ENCODE data around the gene AUTS2. TPM values are rescaled to one million over a fixed set of nuclear protein-coding genes. Genes with fewer than 3 reads are reported as not detected.
A peak's percentile ranks its signal among the peaks of the same experiment; 100 is the strongest.

The AUTS2 gene
- total and polyA plus RNA-seq, 9 of the 15 experiments (the other 6 are each of a cell fraction or from before 2014, with no cell fraction given) = 0.58 TPM; not detected in 8

DNA sequence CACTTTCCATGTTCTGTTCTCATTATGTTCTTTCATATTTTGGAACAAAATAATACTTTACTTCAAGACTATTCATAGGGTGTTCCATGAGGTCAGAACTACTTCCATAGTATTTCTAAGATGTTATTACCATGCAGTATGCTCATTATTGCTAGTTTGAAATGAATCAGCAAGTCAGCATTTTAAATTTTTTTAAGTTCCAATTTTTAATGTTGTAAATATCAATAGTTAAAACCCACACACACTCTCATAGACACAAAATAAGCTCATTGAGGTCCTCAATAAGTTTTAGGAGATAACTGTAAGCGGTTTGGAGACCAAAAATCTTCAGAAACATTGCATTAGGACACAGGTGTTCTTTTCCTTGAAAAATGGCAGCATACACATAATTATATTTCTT is 550.7 kb downstream of the AUTS2 start:
- Histone ChIP-seq H3K27me3 (ENCODE audit: control insufficient read depth in 2 of 2, insufficient read depth in 2 of 2, low read length in 2 of 2) (no peaks in the 10 kb centered on the region), H2AFZ (ENCODE audit: low read depth, low read length) (no peak overlapping the region), H3K79me2 (ENCODE audit: control insufficient read depth, insufficient read depth, low read length) (no peaks in the 10 kb centered on the region), H3K4me1 (replicated peaks in 1 of 2; ENCODE audit: control insufficient read depth in 2 of 2, insufficient read depth in 2 of 2, low read length in 2 of 2) (no peaks in the 10 kb centered on the region), H4K20me1 (replicated peaks; ENCODE audit: control insufficient read depth, insufficient read depth, low read length) (no peaks in the 10 kb centered on the region), H3K4me3 (no peak overlapping the region), H3K4me2 (ENCODE audit: insufficient read depth, low read length) (no peak overlapping the region), H3K36me3 (ENCODE audit: control insufficient read depth, insufficient read depth, low read length) (no peaks in the 10 kb centered on the region), H3K9me1 (ENCODE audit: control insufficient read depth, insufficient read depth, low read length) (no peaks in the 10 kb centered on the region), H3K9me3 (replicated peaks; ENCODE audit: control insufficient read depth, insufficient read depth, low read depth, low read length) (no peaks in the 10 kb centered on the region), H3K27ac (ENCODE audit: extremely low read depth, low read depth, low read length) (no peak overlapping the region), H3K9ac (ENCODE audit: insufficient read depth in 1 of 2, low read depth in 2 of 2, low read length in 2 of 2) (no peak overlapping the region)
- ATAC-seq (no peak), DNase-seq (ENCODE audit: extremely low read depth in 1 of 4, low spot score in 3 of 4) (no peak), FAIRE-seq (no peak)
- TF ChIP-seq MAFG (tag; conservative IDR thresholded peaks at IDR 0.05) (peak; percentile 36; the same call in 1 of the 2 replicates), ZNF316 (IDR thresholded peaks at IDR 0.05) (peak; percentile 74), MAFF (IDR thresholded peaks at IDR 0.05; ENCODE audit: low read length) (0 out of 2 replicates have a peak, but pooled peaks have one; percentile 24)
- TF ChIP-seq, protein P1, sequence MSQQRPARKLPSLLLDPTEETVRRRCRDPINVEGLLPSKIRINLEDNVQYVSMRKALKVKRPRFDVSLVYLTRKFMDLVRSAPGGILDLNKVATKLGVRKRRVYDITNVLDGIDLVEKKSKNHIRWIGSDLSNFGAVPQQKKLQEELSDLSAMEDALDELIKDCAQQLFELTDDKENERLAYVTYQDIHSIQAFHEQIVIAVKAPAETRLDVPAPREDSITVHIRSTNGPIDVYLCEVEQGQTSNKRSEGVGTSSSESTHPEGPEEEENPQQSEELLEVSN (IDR thresholded peaks at IDR 0.05; ENCODE audit: borderline replicate concordance in 1 of 2, extremely low read depth in 1 of 2, insufficient read depth in 1 of 2, insufficient read length in 1 of 2, low read depth in 1 of 2, low read length in 1 of 2, poor library complexity in 1 of 2, severe bottlenecking in 1 of 2) = no peak
- TF ChIP-seq, protein P2, sequence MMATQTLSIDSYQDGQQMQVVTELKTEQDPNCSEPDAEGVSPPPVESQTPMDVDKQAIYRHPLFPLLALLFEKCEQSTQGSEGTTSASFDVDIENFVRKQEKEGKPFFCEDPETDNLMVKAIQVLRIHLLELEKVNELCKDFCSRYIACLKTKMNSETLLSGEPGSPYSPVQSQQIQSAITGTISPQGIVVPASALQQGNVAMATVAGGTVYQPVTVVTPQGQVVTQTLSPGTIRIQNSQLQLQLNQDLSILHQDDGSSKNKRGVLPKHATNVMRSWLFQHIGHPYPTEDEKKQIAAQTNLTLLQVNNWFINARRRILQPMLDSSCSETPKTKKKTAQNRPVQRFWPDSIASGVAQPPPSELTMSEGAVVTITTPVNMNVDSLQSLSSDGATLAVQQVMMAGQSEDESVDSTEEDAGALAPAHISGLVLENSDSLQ (IDR thresholded peaks at IDR 0.05) = no peak
- 0% methylated on average over 1 of the region's 1 CpG for WGBS (ENCODE audit: insufficient coverage, low coverage, missing lambda C conversion rate)
- in situ Hi-C loops (cut with MboI) (no loop called here), intact Hi-C loops (cut with micrococcal nuclease) (no loop called here)
- POLR2A ChIA-PET = no interaction called here
- BruUV-seq (replicated peaks) = no TSS peak
- CTCF ChIA-PET (ENCODE audit: low intra/inter-chr PET ratio) = no interaction called here
